GM21528 (cell line): ENCODE results near the gene CPLX3.

ENCODE experiments used
- ATAC-seq: cut with Tn5 transposase; IDR thresholded peaks from one replicate; pipeline ENCODE4 v1.9.1; 2021; ENCODE audit warnings: mild to moderate bottlenecking, moderate library complexity; ENCODE audit not compliant: unreplicated experiment, low FRiP score

CPLX3 gene

DNA sequence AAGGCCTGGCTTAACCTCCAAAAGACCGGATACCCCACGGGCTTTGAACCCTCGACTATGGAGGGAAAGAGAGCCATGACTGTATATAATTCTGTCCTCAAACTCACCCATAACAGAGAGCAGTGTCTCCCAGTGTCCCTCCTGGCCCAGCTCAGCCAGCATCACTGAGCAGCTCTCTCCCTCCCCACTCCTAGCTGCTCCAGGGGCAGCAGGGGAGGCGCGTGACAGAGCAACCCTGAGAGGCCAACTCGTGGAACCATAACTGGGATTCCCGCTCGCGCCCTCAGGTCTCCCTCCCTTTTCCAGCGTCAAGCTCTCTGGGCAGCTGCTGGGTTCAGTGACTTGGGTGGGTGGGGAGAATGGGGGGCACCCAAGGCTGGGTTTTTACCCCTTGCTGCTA, 561 bp upstream of the CPLX3 start:
- ATAC-seq: no peak

DNA sequence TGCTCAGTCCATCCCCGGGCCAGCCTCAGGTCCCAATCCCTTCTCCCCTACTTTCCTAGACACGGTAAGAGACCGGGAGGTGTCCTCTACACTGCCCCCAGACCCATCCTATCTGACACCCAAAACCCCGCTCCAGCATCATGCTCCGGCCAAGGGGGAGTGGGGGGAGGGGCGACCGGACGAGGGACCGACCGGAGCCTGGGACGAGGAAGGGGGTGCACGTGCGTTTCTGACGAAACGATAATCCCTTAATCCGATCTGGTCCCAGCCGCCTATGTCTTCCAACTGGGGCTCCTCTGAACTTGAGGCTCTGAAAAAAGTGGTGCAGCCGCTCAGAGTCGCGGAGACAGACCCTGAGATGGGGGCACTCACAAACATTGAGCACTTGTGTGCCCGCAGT, 494 bp downstream of the CPLX3 start:
- no peak for ATAC-seq

DNA sequence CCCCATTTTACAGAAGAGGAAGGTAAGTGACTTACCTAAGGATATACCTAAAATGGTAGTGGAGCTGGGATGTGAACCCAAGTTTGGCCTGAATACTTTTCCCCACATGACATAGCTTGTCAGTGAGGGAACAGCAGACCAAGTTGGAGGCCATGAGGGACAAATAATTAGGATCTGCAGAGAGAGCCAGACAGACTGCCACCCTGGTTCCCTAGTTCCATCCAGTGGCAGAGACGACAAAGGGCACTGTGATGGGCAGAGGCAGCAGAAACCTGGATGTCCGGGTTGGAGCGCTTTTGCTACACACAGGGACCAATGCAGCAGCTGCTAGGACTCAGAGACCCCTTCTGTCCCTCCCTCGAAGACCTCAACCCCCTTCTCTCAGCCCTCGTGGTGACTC, 1.2 kb downstream of the CPLX3 start:
- no peak for ATAC-seq

- ATAC-seq: no peak
Observed at GRCh38 chr15:74828835-74829234, 2.4 kb downstream of the CPLX3 start.

DNA sequence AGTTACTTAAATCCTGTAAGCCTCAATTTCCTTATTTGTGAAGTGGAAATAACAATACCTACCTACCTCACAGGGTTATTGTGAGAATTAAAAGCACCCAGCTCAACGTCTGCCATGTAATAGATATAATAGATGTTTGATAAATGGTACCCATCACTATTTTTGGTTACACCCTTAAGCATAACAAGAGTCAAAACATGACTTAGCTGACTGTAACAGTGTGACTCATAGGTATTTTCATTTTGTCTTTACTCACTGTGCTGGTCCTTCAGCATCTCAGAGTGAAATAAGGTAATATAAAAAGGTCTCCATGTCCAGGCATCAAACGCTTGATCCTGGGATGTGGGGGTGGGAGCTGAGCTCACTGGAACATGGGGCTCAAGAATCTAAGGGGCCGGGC, 3.1 kb downstream of the CPLX3 start:
- no peak for ATAC-seq

GRCh38 chr15:74829991-74830390, 3.6 kb downstream of the CPLX3 start:
- ATAC-seq: no peak

DNA sequence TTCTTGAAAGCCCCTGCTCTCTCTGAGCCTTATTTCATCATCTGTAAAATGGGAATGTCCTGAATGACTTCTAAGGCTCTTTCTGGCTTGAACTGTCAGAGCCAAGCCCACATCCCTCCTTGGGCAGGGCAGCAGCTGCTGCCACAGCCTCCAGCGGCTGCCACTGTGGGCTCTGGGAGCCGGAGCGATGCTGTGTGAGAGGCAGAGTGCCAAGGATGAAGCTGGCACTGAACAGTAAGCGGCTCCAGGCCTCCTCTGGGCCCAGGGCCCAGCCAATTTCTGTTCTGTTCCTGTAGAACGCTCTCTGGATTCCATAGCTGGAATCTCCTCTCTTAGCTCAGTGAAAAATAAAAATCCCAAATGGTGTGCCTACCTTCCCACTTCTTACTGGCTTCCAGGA, 4.4 kb downstream of the CPLX3 start:
- no peak for ATAC-seq

DNA sequence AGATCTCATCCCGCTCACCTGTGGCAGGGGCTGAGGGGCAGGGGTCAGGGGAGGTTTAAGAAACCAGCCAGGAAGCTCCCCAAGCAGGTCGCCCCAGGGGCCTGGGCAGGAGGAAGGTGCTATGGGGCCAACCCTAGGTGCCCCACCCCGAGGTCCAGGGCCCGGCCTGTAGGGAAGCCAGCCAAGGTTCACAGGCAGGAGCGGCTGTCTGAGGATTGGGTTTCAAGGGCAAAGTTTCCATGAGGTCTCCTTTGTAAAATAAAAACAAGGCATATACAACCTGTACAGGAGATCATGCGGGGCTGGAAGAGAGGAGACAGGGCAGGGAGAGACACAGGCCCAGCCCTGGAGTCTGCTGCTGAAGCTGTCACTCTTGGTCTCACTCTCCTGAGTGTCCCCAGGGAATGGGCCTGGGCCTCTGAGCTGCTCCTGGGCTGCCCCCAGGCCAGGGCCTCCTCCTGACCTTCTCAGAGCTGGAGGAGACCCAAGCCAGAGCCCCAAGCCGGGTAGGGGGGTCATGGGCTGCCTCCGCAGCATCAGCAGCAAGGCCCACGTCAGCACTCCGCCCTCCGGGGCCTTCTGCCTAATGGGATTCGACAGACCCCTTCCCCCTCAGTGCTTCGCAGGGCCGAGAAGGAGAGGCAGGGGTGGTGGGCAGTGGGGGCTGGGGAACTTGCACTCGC, 5.5 kb downstream of the CPLX3 start:
- ATAC-seq: no peak

DNA sequence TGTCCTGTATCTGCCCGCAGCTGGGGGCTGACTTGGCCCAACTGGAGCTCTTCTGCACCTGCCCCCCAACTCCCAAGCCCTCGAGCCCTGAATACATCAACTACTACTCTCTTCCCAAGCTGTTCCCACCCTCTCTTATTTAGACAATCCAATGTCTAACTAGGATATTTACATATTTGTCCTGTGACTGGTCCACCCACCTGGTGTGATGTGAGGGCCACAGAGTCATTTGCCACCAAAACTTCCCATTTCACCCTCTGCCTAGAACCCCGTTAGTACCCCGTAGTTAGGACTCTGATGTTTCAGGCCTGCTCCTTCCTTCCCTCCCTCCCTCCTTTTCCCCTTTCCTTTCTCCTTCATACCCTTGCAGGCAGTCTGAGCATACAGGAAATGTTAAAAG, 6.4 kb downstream of the CPLX3 start:
- ATAC-seq: no peak

- ATAC-seq: no peak
Observed at GRCh38 chr15:74833376-74834107, 7.1 kb downstream of the CPLX3 start.

- ATAC-seq: no peak
Observed at GRCh38 chr15:74835312-74835823, 8.9 kb downstream of the CPLX3 start.

DNA sequence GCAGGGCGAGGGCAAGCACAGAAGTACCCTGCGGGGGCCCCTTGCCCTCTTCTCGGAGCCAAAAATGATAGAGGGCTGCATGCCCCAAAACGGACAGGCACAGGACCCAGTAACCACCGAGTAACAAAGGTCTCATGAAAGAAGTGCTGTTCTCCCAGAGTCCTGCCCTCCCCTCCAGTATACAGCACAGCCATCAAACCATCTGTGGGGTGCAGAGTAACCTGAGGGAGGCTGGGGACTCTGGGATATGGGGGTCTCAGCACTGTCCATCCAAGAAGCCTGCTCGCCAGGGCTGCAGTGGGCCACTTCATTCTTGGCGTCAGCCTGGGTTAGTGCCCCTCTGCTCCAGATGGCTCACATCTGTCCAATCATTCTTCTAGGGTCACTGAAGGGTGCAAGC, 10.4 kb downstream of the CPLX3 start:
- no peak for ATAC-seq

- ATAC-seq: no peak
Observed at GRCh38 chr15:74837482-74838136, 11.2 kb downstream of the CPLX3 start.

GRCh38 chr15:74838137-74838516, 11.7 kb downstream of the CPLX3 start:
- ATAC-seq: no peak

- ATAC-seq: no peak
Observed at GRCh38 chr15:74838746-74839525, 12.5 kb downstream of the CPLX3 start.

DNA sequence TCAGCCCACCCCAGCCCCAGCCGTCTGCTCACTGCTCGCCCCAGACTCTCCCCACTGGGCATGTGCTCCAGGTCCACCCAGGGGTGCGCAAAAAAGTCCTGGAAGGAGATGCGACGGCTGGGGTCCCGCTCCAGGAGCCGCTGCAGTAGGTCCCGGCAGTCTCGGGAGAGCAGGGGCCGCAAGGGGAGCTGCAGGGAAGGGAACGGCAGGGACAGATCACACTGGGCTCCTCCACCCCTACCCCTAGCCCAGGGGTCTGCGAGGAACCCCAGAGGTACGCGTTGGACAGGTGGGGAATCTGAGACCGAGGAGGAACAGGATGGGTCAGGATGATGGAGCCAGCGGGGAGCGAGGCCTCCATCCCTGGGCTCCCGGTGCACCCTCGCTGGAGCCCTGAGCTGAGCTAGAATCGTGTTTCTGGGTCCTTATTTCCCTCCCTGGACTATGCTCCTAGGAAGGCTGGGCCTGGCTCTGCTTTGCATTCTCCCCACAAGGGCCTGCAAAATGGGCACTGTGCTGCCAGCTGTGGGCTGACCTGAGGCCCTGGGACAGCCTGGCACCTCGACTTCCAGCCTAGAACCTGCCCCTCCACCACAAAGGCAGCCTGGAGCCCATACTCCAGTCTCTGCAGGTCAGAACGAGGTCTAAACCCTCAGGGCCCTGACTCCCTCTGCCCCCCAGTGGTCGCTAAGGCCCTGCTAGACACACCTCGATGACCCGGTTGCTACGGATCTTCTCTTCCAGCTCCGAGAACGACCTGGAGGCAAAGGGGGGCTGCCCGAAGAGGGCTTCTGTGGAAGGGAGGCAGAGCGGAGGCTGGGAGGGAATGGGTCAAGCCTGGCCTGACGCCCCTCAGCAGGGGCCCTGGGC, 13.3 kb downstream of the CPLX3 start:
- no peak for ATAC-seq

GRCh38 chr15:74840851-74841775, 14.7 kb downstream of the CPLX3 start:
- ATAC-seq: no peak

GRCh38 chr15:74841891-74842373, 15.5 kb downstream of the CPLX3 start:
- ATAC-seq: no peak
